ENCODE results near the gene SGCD. TPM values are rescaled to one million over a fixed set of nuclear protein-coding genes. Genes with fewer than 3 reads are reported as not detected.

SGCD gene
- total RNA-seq, 1 donor: 13.8 TPM

GRCh38 chr5:156476678-156477077, 149.7 kb downstream of the SGCD start:
- no peak overlapping the region for H3K4me3 ChIP-seq (ENCODE audit: low read depth, low read length)
- DNase-seq (ENCODE audit: low read depth): no peak
- no peak for TF ChIP-seq CTCF (IDR thresholded peaks at IDR 0.05; ENCODE audit: insufficient read depth, low read depth, low read length)

- DNase-seq (ENCODE audit: low read depth): no peak
- no peak for TF ChIP-seq CTCF (IDR thresholded peaks at IDR 0.05; ENCODE audit: insufficient read depth, low read depth, low read length)
- H3K4me3 ChIP-seq (ENCODE audit: low read depth, low read length): no peak overlapping the region
Measured at GRCh38 chr5:156477196-156477595, 150.2 kb downstream of the SGCD start.

- DNase-seq (ENCODE audit: low read depth): peak; percentile 90
- H3K4me3 ChIP-seq (ENCODE audit: low read depth, low read length): no peak overlapping the region
- TF ChIP-seq CTCF (IDR thresholded peaks at IDR 0.05; ENCODE audit: insufficient read depth, low read depth, low read length): no peak
Measured at GRCh38 chr5:156479849-156480248, 152.9 kb downstream of the SGCD start.

GRCh38 chr5:156481741-156482140, 154.8 kb downstream of the SGCD start:
- no peak for DNase-seq (ENCODE audit: low read depth)
- H3K4me3 ChIP-seq (ENCODE audit: low read depth, low read length): no peak overlapping the region
- TF ChIP-seq CTCF (IDR thresholded peaks at IDR 0.05; ENCODE audit: insufficient read depth, low read depth, low read length): no peak

- H3K4me3 ChIP-seq (ENCODE audit: low read depth, low read length): no peak overlapping the region
- TF ChIP-seq CTCF (IDR thresholded peaks at IDR 0.05; ENCODE audit: insufficient read depth, low read depth, low read length): no peak
- DNase-seq (ENCODE audit: low read depth): no peak
Measured at GRCh38 chr5:156482818-156483217, 155.9 kb downstream of the SGCD start.

GRCh38 chr5:156486394-156487238, 159.7 kb downstream of the SGCD start:
- TF ChIP-seq CTCF (IDR thresholded peaks at IDR 0.05; ENCODE audit: insufficient read depth, low read depth, low read length): no peak
- no peak for DNase-seq (ENCODE audit: low read depth)
- H3K4me3 ChIP-seq (ENCODE audit: low read depth, low read length): no peak overlapping the region

- DNase-seq (ENCODE audit: low read depth): no peak
- no peak for TF ChIP-seq CTCF (IDR thresholded peaks at IDR 0.05; ENCODE audit: insufficient read depth, low read depth, low read length)
- no peak overlapping the region for H3K4me3 ChIP-seq (ENCODE audit: low read depth, low read length)
Measured at GRCh38 chr5:156491766-156492165, 164.8 kb downstream of the SGCD start.

Data from fibroblast of villous mesenchyme (primary cell).